ENCODE data around the gene ZMIZ1.

ZMIZ1 gene

DNA sequence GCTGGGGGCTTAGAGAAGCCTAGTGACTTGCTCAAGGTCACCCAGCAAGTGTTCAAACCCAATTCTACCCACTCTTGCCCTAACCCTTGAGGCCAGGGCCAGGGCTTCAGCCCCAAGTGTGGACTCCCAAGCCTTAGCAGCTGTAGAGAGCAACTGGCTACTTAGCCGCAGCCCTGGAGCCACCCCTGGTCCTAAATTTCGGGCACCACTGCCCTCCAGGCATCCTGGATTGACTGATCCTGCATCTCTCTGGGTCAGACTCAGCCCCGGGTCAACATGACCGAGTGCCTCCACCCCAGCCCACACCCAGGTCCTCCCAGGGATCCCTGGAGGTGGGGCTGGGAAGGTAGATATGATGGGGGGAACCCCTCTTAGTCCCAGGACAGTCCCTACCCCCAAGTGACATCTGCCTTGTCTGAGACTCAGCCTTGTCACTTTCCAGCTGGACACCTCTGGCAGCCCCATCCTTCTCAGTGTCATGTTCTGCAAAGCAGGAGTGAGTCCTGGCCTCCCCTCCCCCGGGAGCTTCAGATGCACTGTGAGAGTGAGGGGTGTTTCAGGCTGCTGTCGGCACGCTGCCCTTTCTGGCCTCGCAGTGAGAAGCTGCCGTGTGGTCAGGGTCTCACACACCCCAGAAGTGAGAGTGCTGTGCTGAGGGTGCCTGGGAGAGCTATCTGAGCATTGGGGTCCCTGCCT lies 89.8 kb downstream of the ZMIZ1 start:
- no peak for DNase-seq

DNA sequence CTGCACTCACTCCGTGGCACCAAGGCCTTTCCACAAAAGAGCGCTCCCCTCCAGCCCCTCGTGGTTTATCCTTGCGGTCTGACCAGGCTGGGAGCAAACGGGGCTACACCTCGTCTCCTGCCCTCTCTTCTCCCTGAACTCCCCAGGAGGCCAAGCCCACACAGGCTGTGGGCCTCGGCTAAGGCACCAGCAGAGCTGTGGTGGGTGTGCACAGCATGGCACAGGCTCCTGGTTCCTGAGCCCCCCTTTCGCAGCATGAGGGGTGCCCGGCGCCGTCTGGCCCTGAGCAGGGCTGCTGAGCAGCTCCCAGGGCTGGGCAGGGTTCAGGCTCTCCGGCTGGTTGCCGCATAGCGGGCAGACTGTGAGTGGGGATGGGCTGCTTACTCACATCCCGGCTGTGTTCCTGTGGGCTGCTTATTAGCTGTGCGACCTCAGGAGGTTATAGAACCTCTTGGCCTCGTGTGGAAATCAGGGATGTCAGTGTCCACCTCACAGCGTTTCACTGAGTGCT lies 90.4 kb downstream of the ZMIZ1 start:
- no peak for DNase-seq

DNA sequence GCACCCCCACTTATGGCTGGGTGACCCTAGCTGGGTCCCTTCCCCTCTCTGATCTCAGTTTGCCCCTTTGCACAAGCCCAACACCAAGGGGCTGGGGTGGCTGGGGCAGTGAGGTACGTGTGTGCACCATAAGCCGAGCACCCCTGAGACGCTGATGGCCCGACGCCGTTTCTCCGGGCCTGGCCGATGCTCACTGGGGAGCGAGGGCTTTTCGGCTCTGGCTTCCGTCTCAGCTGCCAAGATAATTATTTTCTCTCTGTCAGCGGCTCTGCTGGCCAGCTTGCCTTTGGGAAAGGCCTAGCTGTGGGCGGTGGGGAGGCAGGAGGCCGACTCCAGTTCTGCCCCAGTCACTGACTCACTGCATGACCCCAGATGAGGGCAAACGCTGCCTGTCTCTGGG lies 91.0 kb downstream of the ZMIZ1 start:
- DNase-seq = no peak

DNA sequence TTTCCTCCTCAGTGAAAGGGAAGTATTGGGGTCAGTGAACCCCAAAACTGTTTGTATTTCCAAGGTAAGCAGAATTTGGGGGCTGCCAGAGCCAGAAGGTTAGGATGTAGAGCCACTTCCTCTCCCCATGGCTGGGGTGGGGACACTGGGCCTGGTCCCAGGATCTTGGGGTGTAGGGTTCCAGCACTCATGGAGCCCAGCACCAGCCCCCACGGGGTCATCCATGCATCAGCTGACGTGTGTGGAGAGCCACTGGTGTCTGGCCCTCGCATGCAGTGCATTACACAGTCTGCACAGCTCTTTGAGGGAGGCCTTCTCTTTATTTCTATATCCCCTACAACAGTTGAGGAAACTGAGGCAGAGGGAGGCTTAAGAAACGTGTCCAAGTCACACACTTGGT lies 91.4 kb downstream of the ZMIZ1 start:
- DNase-seq = no peak

DNA sequence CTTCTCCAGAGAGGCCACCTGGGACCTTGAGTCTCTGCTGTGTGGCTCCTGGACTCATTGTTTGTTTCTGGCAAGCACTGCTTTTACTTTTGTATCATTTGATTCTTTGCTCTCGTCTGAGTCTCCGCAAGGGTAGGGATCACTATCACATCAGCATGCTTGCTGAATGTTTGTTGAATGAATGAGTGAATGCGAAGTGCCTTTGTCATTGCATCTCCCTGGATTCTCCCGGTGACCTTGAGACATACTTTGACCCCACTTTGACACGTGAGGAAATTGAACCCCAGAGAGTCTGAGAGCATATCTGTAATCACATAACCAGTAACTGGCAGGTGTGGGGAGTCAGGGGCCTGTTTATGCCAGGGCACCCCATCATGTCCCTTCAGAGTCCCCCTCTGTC lies 92.8 kb downstream of the ZMIZ1 start:
- DNase-seq = no peak

DNA sequence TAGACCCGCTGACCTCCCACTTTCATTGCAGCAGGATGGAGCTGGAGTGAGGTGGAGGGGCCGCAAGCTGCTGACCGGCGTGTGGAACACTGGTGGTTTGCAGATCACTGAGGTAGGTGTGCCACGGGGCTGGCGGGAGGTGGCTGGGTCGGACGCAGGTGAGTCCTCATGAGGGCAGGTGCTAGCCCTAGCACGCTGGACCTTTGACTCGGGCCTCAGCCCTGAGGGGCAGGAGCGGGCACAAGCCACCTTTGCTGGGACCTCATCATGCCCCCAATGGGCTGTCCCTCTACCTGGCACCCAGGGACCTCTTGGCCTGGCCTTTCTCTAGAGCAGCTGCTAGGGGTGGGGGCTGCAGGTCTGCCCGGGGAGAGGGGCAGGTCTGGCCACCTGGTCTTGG lies 93.3 kb downstream of the ZMIZ1 start:
- no peak for DNase-seq

DNA sequence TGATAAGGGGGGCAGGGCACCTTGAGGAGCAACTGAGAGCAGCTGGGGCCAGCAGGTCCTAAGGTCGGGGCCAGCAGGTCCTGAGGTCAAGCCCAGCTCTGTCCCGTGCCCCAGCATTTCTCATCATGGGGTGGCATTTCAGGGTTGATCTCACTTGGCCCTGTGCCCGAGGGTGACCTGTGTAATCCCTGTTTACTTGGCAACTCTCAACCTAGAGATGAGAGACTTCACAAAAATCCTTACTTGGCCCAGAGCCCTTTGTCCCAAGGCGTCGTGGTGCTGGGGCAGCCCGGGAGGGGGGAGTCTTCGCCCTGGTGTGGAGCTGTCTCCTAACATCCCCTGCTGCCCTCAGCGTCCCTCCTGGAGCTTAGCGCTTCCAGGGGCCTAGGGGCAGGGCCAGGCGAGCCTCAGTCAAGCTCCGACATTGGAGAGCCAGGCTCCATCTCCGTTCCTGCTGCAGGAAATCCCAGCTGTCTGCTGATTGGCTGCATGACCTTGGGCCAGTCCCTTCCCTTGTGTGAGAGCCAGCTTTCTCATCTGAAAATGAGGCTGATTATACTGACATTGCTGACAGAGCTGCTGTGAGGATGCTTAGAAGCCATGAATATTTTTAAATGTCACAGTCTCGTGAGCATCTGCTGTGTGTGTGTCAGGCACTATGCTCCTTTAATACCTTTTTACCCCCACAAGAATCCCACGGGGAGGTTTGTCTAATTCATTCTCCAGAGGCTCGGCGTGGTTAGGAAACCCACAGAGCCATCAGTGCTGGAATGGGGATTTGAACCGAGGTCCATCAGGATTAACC lies 94.3 kb downstream of the ZMIZ1 start:
- DNase-seq = no peak

DNA sequence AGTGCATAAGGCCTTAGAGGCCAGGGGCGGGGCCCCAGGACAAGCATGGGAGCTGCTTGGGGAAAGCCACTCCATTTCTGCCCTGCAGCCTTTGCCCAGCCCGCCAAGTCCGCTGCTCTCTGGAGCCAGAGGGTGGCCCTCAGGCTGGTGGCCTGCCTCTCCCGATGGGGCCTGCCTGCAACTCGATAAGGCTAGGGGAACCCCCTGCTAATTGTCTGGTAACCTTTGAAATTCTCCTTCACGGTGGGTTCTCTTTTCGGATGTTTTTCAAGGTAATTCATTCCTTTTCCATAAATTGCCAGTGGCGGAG lies 94.9 kb downstream of the ZMIZ1 start:
- no peak for DNase-seq

DNA sequence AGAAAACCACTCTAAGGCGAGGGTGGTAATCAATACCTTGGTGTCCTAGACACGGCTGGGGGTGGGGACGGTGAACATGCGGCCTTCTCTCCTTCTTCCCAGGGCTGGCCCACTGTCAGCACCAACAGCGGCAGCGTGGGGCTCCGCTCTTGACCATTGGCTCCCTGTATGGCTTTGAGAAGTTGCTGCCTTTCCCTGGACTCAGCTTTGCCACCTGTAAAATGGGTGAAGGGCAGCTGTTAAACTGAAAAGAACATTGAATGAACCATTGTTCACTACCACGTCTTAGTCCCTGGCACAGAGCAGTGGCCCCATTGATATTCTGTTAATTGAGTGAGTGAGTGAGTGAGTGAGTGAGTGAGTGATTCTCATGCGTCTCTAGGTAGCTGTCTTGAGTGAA lies 95.3 kb downstream of the ZMIZ1 start:
- DNase-seq = no peak

DNA sequence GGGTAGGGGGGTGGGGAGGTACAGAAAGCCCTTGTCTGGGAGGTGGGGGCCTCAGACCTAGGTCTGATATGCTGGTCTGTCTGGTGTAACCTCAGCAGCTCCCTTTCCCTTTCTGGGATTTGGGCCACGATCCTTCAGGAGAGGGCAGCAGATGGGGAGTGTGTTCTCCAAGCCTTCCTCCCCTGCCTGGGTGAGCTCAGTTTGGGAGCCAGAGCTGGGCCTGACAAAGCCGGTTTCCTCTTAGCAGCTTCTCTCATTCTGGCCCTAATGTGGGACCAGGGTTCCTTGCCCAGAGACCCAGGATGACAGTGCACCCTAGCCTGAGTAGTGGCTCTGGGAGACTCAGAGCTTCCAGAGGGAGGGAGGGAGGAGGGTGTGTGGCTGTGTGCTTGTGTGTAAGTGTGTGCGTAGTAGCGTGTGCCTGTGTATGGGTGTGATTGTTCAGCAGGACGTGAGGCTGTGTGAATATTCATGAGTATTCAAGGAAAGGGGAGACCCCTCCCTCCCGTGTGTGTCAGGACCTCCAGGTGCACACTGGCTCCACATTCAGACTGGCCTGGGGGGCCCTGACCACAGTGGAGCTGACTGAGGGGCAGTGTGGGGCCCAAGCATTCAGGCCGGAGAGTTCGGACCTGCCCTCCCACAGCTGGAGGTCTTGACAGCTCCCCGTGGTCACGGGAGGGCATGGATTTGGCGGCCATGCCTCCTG lies 96.5 kb downstream of the ZMIZ1 start:
- DNase-seq = no peak

DNA sequence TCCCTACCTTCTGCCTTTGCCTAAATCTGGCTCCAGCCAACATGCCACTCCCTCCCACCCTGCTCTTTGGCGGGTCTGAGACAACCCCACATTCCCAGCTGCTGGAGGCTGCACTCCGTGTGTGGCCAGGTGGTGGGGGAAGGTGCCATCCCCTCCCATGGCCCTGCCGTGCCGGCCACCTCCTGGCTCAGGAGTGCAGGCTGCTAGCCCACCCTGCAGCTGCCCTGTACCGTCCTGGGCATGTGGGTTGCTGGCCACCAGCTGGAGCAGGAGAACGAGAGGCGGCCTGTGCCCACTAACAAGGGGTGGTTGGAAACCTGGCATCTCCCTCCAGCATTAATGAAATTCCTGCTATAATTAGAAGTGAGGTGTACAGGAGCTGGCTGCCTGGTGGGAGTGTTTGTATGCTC lies 97.6 kb downstream of the ZMIZ1 start:
- no peak for DNase-seq

DNA sequence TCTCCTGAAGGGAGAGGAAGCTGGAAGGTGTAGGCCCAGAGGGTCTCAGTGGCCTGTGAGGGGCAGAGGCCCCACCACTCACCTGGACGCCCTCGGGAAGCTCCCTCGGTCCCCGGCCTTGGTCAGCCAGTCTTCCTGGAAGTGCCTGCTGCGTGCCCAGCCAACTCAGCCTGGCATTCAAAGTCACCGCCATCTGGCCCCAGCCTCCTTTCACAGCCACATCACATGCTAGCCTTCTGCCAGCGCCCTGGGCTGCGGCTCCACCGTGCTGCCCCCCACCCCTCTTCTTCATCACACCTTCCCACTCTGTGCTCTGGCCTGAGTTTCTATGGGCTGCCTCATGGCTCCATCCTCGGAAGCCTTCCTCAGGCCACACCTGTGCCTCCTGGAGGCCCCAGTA lies 98.0 kb downstream of the ZMIZ1 start:
- no peak for DNase-seq

DNA sequence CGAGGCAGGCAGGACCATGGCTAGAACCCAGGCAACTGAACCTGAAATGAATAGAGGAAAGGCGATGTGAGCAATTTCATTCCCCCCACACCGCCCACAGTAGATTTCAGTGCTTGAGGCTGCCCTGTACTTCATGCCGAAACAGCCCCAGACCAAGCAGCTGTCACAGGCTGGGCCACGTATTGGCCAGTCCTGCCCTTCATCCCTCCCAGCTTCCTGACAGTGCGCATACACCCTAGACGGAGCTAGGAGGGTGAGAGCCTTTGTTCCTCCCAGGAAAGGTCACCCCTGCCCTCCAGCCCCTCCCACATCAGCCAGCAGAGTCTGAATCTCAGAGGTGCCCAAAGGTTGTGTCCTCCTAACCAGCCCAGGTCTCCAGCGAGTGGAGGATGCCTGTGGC lies 98.8 kb downstream of the ZMIZ1 start:
- no peak for DNase-seq

DNA sequence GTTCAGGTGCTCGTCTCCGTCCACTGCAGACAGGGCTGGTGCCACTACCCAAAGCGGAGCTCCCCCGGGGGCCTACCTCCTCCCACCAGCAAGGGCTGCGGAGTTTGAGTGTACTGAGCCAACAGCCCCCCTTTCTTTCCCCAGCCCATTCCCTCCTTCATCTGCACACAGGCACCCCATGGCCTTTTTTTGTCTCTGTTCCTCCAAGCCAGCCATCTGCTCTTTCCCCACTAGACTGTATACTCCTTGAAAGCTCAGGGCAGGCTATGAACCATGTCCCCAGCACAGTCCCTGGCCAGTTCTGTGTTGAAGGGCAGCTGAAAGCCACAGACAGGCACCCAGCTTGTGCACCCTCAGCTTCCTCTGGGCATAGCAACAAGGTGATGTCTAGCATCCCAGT lies 99.4 kb downstream of the ZMIZ1 start:
- DNase-seq = no peak

DNA sequence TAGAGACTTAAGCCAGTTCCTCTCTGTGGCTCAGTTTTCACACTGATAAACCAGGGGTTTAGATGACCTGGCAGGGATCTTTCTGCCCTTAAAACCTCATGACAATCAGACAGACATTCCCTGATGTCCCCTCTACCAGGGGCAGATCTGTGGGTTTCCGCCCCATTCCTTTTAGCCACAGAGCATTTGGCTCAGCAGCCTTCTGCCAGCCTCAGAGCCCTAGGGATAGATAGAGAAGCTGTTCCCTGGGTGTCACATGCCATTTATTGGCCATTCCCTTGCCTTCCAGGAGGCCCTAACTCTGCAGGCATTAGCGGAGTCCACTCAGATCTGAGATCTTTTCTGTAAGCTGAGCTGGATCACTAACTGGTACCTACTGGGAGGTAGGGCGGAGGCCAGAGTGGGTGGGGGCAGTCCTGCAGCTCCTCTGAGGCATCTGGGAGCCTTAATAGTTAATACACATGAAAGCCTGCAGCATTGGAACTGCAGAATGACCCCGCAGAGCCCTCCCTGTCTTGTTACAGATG lies 101.5 kb downstream of the ZMIZ1 start:
- DNase-seq = no peak

DNA sequence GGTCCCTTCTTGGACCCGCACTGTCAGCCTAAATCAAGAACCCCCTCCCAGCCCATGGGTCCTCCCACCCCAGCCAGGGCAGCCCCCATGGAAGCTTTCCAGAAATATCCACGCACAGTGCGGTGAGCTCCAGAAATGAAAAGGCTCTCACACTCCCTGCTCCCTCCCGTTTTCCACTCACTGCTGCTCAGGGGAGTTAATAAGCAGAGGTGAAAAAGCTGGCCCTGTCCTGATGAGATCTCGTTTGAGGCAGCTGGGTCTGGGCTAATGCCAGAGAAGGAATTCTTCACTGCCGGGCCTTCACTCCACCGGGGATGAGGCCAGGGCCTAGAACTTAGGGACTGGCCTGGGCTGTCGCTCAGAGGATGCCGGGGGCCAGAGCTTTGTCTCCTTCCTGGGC lies 102.2 kb downstream of the ZMIZ1 start:
- DNase-seq = no peak

DNA sequence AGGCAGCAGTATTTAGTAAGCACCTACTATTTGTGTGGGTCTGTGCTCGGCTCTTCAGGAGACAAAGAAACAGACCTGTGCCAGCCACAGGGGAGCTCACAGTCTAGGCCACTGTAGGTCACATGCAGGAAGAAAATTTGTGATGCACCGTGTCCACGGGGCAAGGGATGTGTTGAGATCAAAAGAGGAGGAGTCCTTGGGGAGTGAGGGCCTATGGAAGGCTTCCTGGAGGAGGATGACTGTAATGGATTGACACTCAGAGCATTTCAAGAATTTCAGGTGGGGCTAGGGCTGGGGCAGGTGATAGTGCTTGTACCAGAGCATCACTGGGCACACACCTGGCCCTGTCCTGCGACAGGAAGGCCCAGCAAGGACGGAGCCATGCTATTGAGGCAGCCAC lies 102.7 kb downstream of the ZMIZ1 start:
- no peak for DNase-seq

DNA sequence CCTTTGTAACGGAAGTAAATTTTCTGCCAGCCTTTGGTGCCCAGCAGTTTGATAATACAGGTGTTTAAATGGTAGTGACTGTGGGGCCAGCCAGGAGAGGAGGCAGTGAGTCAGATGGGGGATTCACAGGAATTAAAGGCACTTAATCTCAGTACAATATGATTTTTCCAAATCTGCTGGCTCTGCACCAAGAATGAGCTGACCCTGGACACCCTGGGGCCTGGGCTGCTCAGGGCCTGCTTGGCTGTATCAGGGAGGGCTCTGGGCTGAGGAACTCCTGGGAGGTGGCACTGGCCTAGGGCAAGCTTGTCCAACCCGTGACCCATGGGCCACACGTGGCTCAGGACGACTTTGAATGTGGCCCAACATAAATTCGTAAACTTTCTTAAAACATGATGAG lies 104.1 kb downstream of the ZMIZ1 start:
- DNase-seq = no peak

DNA sequence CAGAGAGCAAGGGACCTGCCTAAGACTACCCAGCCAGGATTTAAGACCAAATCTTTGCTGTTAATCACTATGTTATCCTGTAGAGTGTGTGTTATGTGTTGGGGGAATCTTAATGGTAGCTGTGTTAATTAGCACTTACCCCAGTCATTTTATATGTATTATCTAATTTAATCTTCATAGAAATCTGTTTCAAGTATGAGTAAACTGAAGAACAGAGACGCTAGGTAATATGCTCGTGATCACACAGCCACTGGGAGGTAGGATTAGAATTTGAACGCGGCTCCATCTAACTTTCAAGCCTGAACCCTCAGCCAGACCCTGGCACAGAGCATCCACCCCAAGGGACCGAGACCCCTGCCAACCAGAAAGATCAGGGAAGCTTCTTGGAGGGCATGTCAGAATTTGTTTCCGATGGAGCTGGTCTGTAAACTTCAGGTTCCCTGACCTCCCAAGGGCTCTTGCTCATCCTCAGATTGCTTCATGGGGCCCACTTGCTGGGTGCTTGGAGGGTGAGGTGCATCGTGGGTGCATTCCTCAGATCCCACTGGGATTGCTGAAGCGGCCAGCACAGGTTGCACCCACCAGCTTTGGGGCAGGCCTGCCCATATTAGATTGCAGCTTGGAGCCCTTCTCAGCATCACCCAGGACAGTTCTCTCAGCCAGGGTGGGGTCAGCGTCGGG lies 105.0 kb downstream of the ZMIZ1 start:
- no peak for DNase-seq

DNA sequence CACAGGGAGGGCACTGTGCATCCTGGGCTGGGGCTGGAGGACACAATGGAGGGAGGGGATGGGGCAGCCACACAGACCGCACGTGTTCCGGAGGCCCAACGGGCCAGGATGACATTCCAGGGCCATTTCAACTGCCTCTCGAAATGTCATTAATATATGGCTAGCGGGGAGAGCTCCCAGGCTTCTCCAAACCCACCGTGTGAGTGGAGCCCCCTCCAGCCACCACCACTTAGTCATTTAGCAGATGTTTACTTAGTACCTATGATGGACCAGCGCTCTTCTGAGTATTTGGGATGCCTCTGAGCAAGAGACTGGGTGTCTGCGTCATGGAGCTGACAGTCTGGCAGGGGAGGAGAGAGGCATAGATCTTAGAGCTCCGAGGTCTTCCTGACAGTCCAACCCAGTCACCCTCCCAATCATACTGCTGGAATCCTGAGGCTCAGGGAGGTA lies 107.3 kb downstream of the ZMIZ1 start:
- no peak for DNase-seq

DNA sequence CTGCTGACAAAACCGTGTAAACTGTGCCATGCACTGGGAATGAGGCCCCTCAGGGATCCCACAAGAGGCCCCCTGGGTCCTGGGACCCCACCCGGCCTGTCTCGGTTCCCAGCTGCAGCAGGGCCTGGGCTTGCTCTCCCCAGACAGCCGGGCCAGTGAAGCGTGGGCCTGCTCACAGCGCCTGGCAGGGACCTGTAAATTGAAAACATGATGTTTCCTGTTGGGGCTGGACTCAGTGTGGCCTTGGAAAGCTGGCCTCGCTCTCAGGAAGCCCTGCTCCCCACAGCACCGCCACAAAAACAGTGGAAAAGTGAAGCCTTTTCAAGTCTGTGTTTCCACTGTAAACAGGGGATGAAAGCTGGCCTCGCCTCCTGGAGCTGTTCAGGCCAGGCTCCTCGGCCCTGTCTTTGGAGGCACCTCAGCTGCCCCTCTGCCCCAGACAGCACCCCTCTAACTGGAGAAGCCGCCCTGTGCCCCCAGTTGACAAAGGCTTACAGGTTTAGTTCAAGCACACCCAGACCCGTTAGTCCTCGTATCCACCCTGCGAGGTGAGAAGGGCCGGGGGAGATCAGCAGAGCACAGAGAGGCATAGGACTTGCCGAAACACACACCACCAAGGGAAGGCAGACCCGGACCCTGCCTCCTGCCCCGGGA lies 108.3 kb downstream of the ZMIZ1 start:
- DNase-seq = no peak

DNA sequence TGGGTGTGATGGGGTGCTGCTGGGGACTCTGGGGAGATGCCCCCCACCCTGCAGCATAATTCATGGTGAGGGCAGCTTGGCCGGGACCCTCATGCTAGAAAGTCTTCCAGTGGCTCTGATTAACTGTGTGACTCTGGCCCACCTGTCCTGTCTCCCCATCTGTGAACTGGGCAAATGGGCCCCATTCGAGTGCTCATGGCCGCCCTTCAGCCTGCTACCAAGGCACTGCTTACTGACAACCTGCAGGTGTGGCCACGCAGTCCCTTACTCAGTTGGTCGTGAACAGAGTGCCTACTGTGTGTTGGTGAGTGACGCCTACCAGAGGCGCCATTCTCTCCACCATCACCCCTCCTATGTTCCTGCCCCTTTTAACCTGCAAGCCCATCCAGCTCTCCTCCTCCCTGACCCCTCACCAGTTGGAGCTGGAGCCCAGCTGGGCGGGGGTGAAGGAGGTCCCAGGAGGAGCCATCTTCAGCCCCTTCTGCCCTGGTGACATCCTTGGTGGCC lies 109.4 kb downstream of the ZMIZ1 start:
- no peak for DNase-seq
